ENCODE data around the gene ELMO1. TPM values are rescaled to one million over a fixed set of nuclear protein-coding genes. Genes with fewer than 3 reads are reported as not detected.

ELMO1 gene
- total and polyA plus RNA-seq, 4 donors, result 6.7 to 51.5 (median 14.8) TPM

DNA sequence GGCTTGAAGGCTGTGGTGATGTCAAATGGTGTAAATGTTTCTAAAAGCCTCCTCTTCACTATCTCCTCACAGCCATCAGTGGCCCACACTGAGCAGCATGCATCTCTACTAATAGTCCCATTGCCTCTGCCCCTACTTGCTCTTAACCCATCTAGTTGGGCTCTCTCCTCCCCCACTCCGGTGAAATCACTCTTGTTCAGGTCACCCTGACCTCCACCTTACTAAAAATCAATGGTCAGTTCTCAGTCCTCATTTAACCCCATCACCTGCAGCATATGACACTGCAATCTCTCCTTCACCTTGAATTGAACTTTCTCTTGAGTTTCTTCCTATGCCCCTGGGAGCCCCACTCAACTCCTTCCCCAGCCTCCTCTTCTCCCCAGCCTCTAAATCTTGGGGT lies 369.2 kb downstream of the ELMO1 start:
- no peaks in the 10 kb centered on the region for H3K9me3 ChIP-seq (ENCODE audit: control insufficient read depth in 4 of 4, low read length in 3 of 4)
- WGBS, result 38% methylated on average over 1 of the region's 1 CpG

GRCh38 chr7:37076668-37077067 lies 372.0 kb downstream of the ELMO1 start:
- DNase-seq (ENCODE audit: low spot score), result no peak
- WGBS, result 97% methylated on average over 5 of the region's 5 CpGs
- TF ChIP-seq GABPA (IDR thresholded peaks at IDR 0.05 in 1 of 2, conservative IDR thresholded peaks at IDR 0.05 in 1 of 2), result no peak
- TF ChIP-seq NR2F2 (IDR thresholded peaks at IDR 0.05), result no peak
- TF ChIP-seq RAD21 (IDR thresholded peaks at IDR 0.05), result no peak
- TF ChIP-seq EGR1 (IDR thresholded peaks at IDR 0.05; ENCODE audit: low read depth in 2 of 2), result no peak
- TF ChIP-seq TAF1 (conservative IDR thresholded peaks at IDR 0.05), result no peak
- TF ChIP-seq HNF4A (conservative IDR thresholded peaks at IDR 0.05), result no peak
- TF ChIP-seq RXRA (IDR thresholded peaks at IDR 0.05), result no peak
- TF ChIP-seq ATF3 (IDR thresholded peaks at IDR 0.05), result no peak
- TF ChIP-seq YY1 (IDR thresholded peaks at IDR 0.05), result no peak
- TF ChIP-seq, protein P1, sequence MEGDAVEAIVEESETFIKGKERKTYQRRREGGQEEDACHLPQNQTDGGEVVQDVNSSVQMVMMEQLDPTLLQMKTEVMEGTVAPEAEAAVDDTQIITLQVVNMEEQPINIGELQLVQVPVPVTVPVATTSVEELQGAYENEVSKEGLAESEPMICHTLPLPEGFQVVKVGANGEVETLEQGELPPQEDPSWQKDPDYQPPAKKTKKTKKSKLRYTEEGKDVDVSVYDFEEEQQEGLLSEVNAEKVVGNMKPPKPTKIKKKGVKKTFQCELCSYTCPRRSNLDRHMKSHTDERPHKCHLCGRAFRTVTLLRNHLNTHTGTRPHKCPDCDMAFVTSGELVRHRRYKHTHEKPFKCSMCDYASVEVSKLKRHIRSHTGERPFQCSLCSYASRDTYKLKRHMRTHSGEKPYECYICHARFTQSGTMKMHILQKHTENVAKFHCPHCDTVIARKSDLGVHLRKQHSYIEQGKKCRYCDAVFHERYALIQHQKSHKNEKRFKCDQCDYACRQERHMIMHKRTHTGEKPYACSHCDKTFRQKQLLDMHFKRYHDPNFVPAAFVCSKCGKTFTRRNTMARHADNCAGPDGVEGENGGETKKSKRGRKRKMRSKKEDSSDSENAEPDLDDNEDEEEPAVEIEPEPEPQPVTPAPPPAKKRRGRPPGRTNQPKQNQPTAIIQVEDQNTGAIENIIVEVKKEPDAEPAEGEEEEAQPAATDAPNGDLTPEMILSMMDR (IDR thresholded peaks at IDR 0.05; ENCODE audit: low read depth, low read length, missing input control), result no peak
- no peak for TF ChIP-seq JUND (IDR thresholded peaks at IDR 0.05)
- TF ChIP-seq, protein P2, sequence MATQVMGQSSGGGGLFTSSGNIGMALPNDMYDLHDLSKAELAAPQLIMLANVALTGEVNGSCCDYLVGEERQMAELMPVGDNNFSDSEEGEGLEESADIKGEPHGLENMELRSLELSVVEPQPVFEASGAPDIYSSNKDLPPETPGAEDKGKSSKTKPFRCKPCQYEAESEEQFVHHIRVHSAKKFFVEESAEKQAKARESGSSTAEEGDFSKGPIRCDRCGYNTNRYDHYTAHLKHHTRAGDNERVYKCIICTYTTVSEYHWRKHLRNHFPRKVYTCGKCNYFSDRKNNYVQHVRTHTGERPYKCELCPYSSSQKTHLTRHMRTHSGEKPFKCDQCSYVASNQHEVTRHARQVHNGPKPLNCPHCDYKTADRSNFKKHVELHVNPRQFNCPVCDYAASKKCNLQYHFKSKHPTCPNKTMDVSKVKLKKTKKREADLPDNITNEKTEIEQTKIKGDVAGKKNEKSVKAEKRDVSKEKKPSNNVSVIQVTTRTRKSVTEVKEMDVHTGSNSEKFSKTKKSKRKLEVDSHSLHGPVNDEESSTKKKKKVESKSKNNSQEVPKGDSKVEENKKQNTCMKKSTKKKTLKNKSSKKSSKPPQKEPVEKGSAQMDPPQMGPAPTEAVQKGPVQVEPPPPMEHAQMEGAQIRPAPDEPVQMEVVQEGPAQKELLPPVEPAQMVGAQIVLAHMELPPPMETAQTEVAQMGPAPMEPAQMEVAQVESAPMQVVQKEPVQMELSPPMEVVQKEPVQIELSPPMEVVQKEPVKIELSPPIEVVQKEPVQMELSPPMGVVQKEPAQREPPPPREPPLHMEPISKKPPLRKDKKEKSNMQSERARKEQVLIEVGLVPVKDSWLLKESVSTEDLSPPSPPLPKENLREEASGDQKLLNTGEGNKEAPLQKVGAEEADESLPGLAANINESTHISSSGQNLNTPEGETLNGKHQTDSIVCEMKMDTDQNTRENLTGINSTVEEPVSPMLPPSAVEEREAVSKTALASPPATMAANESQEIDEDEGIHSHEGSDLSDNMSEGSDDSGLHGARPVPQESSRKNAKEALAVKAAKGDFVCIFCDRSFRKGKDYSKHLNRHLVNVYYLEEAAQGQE (IDR thresholded peaks at IDR 0.05), result no peak
- no peak for TF ChIP-seq SP1 (IDR thresholded peaks at IDR 0.05)
- TF ChIP-seq, protein P3, sequence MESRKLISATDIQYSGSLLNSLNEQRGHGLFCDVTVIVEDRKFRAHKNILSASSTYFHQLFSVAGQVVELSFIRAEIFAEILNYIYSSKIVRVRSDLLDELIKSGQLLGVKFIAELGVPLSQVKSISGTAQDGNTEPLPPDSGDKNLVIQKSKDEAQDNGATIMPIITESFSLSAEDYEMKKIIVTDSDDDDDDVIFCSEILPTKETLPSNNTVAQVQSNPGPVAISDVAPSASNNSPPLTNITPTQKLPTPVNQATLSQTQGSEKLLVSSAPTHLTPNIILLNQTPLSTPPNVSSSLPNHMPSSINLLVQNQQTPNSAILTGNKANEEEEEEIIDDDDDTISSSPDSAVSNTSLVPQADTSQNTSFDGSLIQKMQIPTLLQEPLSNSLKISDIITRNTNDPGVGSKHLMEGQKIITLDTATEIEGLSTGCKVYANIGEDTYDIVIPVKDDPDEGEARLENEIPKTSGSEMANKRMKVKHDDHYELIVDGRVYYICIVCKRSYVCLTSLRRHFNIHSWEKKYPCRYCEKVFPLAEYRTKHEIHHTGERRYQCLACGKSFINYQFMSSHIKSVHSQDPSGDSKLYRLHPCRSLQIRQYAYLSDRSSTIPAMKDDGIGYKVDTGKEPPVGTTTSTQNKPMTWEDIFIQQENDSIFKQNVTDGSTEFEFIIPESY (IDR thresholded peaks at IDR 0.05), result no peak
- no peak for TF ChIP-seq FOXA1 (IDR thresholded peaks at IDR 0.05)
- TF ChIP-seq FOXA2 (IDR thresholded peaks at IDR 0.05), result no peak
- H3K27ac ChIP-seq (ENCODE audit: low read depth in 1 of 2, low read length in 2 of 2), result no peak overlapping the region
- peaks cover 0 to 5% (median 0%) of the 10 kb centered on the region in 4 donors for H3K4me1 ChIP-seq (ENCODE audit: control insufficient read depth in 4 of 4, insufficient read depth in 4 of 4, low read length in 3 of 4)
- H3K36me3 ChIP-seq (ENCODE audit: control insufficient read depth in 4 of 4, insufficient read depth in 3 of 4, low read depth in 1 of 4, low read length in 3 of 4), result peaks cover 0 to 4% (median 2%) of the 10 kb centered on the region in 4 donors
- H3K27me3 ChIP-seq (ENCODE audit: control insufficient read depth in 4 of 4, insufficient read depth in 4 of 4, low read length in 3 of 4), result no peaks in the 10 kb centered on the region
- H3K9me3 ChIP-seq (ENCODE audit: control insufficient read depth in 4 of 4, low read length in 3 of 4), result no peaks in the 10 kb centered on the region
- no peak overlapping the region for H3K4me3 ChIP-seq (ENCODE audit: low read depth in 1 of 3, low read length in 3 of 3)
- no peak overlapping the region for H3K9ac ChIP-seq (ENCODE audit: low read depth in 1 of 2, low read length in 2 of 2)

More for the DNA sequence above, 369.2 kb downstream of the ELMO1 start:
- Histone ChIP-seq H3K4me1 (ENCODE audit: control insufficient read depth in 4 of 4, insufficient read depth in 4 of 4, low read length in 3 of 4) (peaks cover 0 to 5% (median 0%) of the 10 kb centered on the region in 4 donors), H3K27ac (ENCODE audit: low read depth in 1 of 2, low read length in 2 of 2) (no peak overlapping the region), H3K9ac (ENCODE audit: low read depth in 1 of 2, low read length in 2 of 2) (no peak overlapping the region), H3K27me3 (ENCODE audit: control insufficient read depth in 4 of 4, insufficient read depth in 4 of 4, low read length in 3 of 4) (no peaks in the 10 kb centered on the region), H3K36me3 (ENCODE audit: control insufficient read depth in 4 of 4, insufficient read depth in 3 of 4, low read depth in 1 of 4, low read length in 3 of 4) (peaks cover 0 to 4% (median 2%) of the 10 kb centered on the region in 4 donors), H3K4me3 (ENCODE audit: low read depth in 1 of 3, low read length in 3 of 3) (no peak overlapping the region)
- no peak for DNase-seq (ENCODE audit: low spot score)
- TF ChIP-seq EGR1 (IDR thresholded peaks at IDR 0.05; ENCODE audit: low read depth in 2 of 2), result no peak
- TF ChIP-seq, protein P1 (IDR thresholded peaks at IDR 0.05; ENCODE audit: low read depth, low read length, missing input control), result no peak
- no peak for TF ChIP-seq FOXA1 (IDR thresholded peaks at IDR 0.05)
- peak; percentile 48 to 53 for TF ChIP-seq RXRA (IDR thresholded peaks at IDR 0.05)

Data from liver (tissue), 9 donors.